ENCODE results near the gene RPUSD3.
"Not testable (repeated sequence)": the region's sequence is repeated elsewhere in the genome, so short reads cannot be mapped to it uniquely, and the experiment has no call there.

The RPUSD3 gene

GRCh38 chr3:9866639-9867038 is 22.8 kb upstream of the RPUSD3 start:
- no peak for DNase-seq (ENCODE audit: low read depth in 2 of 2, low spot score in 1 of 2)

GRCh38 chr3:9865125-9865637 is 21.4 kb upstream of the RPUSD3 start:
- DNase-seq (ENCODE audit: low read depth in 2 of 2, low spot score in 1 of 2), result not testable (repeated sequence)

- no peak for DNase-seq (ENCODE audit: low read depth in 2 of 2, low spot score in 1 of 2)
Observed at GRCh38 chr3:9864200-9864927, 20.6 kb upstream of the RPUSD3 start.

GRCh38 chr3:9863058-9863772 is 19.4 kb upstream of the RPUSD3 start:
- DNase-seq (ENCODE audit: low read depth in 2 of 2, low spot score in 1 of 2), result no peak

GRCh38 chr3:9862391-9863057 is 18.7 kb upstream of the RPUSD3 start:
- no peak for DNase-seq (ENCODE audit: low read depth in 2 of 2, low spot score in 1 of 2)

- no peak for DNase-seq (ENCODE audit: low read depth in 2 of 2, low spot score in 1 of 2)
Observed at GRCh38 chr3:9861626-9862130, 17.9 kb upstream of the RPUSD3 start.

GRCh38 chr3:9861201-9861600 is 17.4 kb upstream of the RPUSD3 start:
- DNase-seq (ENCODE audit: low read depth in 2 of 2, low spot score in 1 of 2), result no peak

GRCh38 chr3:9859530-9860025 is 15.8 kb upstream of the RPUSD3 start:
- no peak for DNase-seq (ENCODE audit: low read depth in 2 of 2, low spot score in 1 of 2)

- DNase-seq (ENCODE audit: low read depth in 2 of 2, low spot score in 1 of 2), result no peak
Observed at GRCh38 chr3:9855594-9855993, 11.8 kb upstream of the RPUSD3 start.

- DNase-seq (ENCODE audit: low read depth in 2 of 2, low spot score in 1 of 2), result not testable (repeated sequence)
Observed at GRCh38 chr3:9854291-9854940, 10.6 kb upstream of the RPUSD3 start.

- DNase-seq (ENCODE audit: low read depth in 2 of 2, low spot score in 1 of 2), result no peak
Observed at GRCh38 chr3:9852528-9852927, 8.7 kb upstream of the RPUSD3 start.

- DNase-seq (ENCODE audit: low read depth in 2 of 2, low spot score in 1 of 2), result not testable (repeated sequence)
Observed at GRCh38 chr3:9851926-9852325, 8.1 kb upstream of the RPUSD3 start.

GRCh38 chr3:9851383-9851782 is 7.6 kb upstream of the RPUSD3 start:
- not testable (repeated sequence) for DNase-seq (ENCODE audit: low read depth in 2 of 2, low spot score in 1 of 2)

GRCh38 chr3:9848860-9849259 is 5.1 kb upstream of the RPUSD3 start:
- DNase-seq (ENCODE audit: low read depth in 2 of 2, low spot score in 1 of 2), result not testable (repeated sequence)

- DNase-seq (ENCODE audit: low read depth in 2 of 2, low spot score in 1 of 2), result not testable (repeated sequence)
Observed at GRCh38 chr3:9847870-9848269, 4.1 kb upstream of the RPUSD3 start.

GRCh38 chr3:9846931-9847488 is 3.2 kb upstream of the RPUSD3 start:
- DNase-seq (ENCODE audit: low read depth in 2 of 2, low spot score in 1 of 2), result no peak

- no peak for DNase-seq (ENCODE audit: low read depth in 2 of 2, low spot score in 1 of 2)
Observed at GRCh38 chr3:9846231-9846630, 2.4 kb upstream of the RPUSD3 start.

- no peak for DNase-seq (ENCODE audit: low read depth in 2 of 2, low spot score in 1 of 2)
Observed at GRCh38 chr3:9841015-9841414, 2.8 kb downstream of the RPUSD3 start.

GRCh38 chr3:9838856-9839255 is 5.0 kb downstream of the RPUSD3 start:
- DNase-seq (ENCODE audit: low read depth in 2 of 2, low spot score in 1 of 2), result no peak

GRCh38 chr3:9837701-9838582 is 5.9 kb downstream of the RPUSD3 start:
- no peak for DNase-seq (ENCODE audit: low read depth in 2 of 2, low spot score in 1 of 2)

Data from stimulated activated CD8-positive, alpha-beta memory T cell treated with anti-CD3 and anti-CD28 coated beads, Interleukin-4, amount 100 ng/mL, for 1 hour (primary cell).